ENCODE data around the gene ITM2B. TPM values are rescaled to one million over a fixed set of nuclear protein-coding genes. Genes with fewer than 3 reads are reported as not detected.
A peak's percentile ranks its signal among the peaks of the same experiment; 100 is the strongest.

Gene ITM2B
- total RNA-seq, 1 donor from 2014 or later = 403 TPM

GRCh38 chr13:48303359-48304142 lies 70.5 kb downstream of the ITM2B start, which contains the start of gene RB1:
Gene RB1, plus strand, starts transcription at chr13:48303751. Its CDS starts 162 bp downstream, at chr13:48303913.
- peak within 1 kb of the TSS; percentile 92 for H3K4me3 ChIP-seq (ENCODE audit: low read depth, low read length)
- no peak for DNase-seq (ENCODE audit: low read depth)
- TF ChIP-seq CTCF (conservative IDR thresholded peaks at IDR 0.05; ENCODE audit: low read depth, low read length) = no peak

GRCh38 chr13:48304143-48304876 lies 71.3 kb downstream of the ITM2B start:
- no peak for TF ChIP-seq CTCF (conservative IDR thresholded peaks at IDR 0.05; ENCODE audit: low read depth, low read length)
- H3K4me3 ChIP-seq (ENCODE audit: low read depth, low read length) = peak overlapping the region; percentile 92
- no peak for DNase-seq (ENCODE audit: low read depth)

- no peak for DNase-seq (ENCODE audit: low read depth)
- TF ChIP-seq CTCF (conservative IDR thresholded peaks at IDR 0.05; ENCODE audit: low read depth, low read length) = no peak
- H3K4me3 ChIP-seq (ENCODE audit: low read depth, low read length) = no peak overlapping the region
Measured at GRCh38 chr13:48311223-48311622, 78.2 kb downstream of the ITM2B start.

- H3K4me3 ChIP-seq (ENCODE audit: low read depth, low read length) = no peak overlapping the region
- no peak for TF ChIP-seq CTCF (conservative IDR thresholded peaks at IDR 0.05; ENCODE audit: low read depth, low read length)
- DNase-seq (ENCODE audit: low read depth) = no peak
Measured at GRCh38 chr13:48315969-48316650, 83.1 kb downstream of the ITM2B start.

GRCh38 chr13:48316826-48317510 lies 84.0 kb downstream of the ITM2B start:
- DNase-seq (ENCODE audit: low read depth) = no peak
- TF ChIP-seq CTCF (conservative IDR thresholded peaks at IDR 0.05; ENCODE audit: low read depth, low read length) = no peak
- no peak overlapping the region for H3K4me3 ChIP-seq (ENCODE audit: low read depth, low read length)

- no peak for DNase-seq (ENCODE audit: low read depth)
- TF ChIP-seq CTCF (conservative IDR thresholded peaks at IDR 0.05; ENCODE audit: low read depth, low read length) = no peak
- H3K4me3 ChIP-seq (ENCODE audit: low read depth, low read length) = no peak overlapping the region
Measured at GRCh38 chr13:48317511-48318376, 84.7 kb downstream of the ITM2B start.

All from epithelial cell of proximal tubule (primary cell).